NCI-H460 (cell line): ENCODE data around the gene SEC24D. TPM values are rescaled to one million over a fixed set of nuclear protein-coding genes. Genes with fewer than 3 reads are reported as not detected.

Experiments used
- DNase-seq: peaks from one replicate; pipeline ENCODE4 v3.0.0-alpha.2; 2016; ENCODE audit warnings: low read depth; ENCODE audit errors: extremely low read depth
- total RNA-seq: library from RNA; depleted of rRNA; stranded (reverse); fragments of >200 nt; shearing (Covaris generic); gene quantifications from 2 replicates; pipeline ENCODE4 v1.2.3, GENCODE V29; 2014; rRNA removed

Gene SEC24D
- total RNA-seq, 1 experiment from 2014 or later = 25.6 TPM

DNA sequence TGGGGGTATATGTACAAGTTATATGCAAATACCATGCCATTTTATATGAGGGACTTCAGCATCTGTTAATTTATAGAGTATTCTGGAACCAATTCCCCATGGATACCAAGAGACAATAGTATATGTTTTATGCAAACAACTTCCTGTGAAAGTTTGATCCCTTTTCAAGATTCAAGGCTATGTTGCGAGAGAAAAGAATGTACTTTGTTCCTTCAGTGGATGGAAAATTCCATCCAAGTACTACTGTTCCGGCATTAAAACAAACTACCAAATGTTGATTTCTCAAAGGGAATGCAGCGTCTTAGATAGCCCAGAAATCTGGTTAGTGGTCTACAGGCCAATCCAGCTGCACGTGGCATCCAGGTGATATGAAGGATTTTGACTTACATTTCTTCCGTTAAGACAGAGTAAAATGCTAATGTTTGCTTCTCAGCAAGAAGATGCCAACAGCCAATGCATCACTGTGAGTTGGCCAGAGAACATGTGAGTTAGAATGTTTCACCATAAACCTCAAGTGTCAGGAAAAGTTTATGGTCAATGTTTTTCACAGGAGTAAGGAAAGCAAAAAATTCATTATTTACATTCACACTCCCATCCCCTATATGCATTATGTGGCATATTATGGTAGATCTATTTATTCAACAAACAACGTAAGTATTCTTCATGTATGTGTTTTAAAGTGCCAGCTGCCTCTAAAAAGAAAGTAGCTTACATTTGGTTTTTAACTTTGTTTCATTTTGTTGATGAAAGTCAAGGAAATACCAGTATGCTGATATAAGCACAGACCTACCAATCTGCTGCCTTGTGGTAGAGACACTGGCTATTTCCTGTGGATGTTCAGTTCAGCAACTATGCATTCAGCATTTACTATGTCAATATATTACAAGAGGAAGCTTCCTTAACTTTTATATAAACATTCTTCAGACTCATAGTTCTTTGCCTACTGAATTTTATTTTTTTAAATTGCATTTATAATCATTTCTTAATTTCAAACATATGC lies 106.3 kb downstream of the SEC24D start:
- no peak for DNase-seq

- DNase-seq = no peak
Measured at GRCh38 chr4:118727360-118727759, 108.6 kb downstream of the SEC24D start.

DNA sequence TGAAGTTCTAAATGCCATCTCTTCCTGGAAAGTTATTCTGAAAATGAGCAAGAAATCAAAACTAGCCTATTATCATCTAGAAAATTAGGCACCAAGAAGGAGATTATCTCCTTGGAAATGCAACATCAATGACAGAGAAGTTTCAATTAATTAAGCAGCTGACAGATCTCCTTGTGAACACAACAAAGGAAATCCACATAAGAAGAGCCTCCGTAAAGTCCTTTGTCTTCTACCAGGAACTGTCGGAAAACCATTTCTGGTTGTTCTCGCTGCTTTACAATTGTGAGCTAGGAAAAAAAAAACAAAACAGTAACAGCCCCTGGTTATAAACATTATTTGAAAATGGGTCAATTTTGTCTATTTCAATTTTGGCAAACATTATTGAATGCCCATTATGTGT lies 112.6 kb downstream of the SEC24D start:
- no peak for DNase-seq

DNA sequence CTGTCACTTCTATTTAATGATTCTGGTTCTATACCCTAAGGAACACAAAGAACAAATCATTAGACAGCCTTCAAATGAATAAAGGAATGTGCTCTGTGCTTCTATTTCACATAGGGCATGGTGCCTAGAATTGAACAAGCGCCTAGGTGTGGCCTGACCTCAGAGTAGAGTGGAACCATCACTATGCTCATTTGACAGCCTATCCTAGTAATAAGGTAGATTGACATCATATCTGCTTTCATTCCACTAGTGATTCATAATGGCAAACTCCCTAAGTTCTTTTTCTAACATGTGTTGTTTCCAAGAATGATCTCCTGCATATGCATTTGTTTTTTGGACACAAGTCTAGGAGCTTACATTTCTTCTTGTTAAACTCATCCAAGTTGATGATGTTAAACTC lies 114.2 kb downstream of the SEC24D start:
- no peak for DNase-seq

DNA sequence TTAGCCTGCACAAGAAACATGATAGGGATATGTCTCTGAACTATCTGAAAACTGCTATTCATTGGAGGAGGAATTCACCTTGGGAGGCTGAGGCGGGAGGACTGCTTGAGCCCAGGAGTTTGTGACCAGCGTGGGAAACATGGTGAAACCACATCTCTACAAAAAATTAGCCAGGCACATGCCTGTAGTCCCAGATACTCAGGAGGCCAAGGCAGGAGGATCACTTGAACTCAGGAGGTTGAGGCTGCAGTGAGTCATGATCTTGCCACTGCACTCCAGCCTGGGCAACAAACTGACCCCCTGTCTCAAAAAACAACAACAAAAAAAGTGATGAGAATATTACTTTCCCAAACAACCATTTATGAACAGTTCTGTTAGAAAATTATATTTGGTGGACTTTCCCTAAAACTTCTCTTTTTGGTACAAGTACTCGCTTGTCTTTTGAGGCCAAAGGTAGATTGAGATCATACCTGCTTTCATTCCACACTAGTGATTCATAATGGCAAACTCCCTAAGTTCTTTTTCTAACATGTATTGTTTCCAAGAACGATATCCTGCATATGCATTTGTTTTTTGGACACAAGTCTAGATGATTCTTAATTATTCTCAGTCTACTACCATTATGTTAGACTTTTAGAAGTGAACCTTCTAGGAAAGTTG lies 117.3 kb downstream of the SEC24D start:
- DNase-seq = no peak

GRCh38 chr4:118716304-118716703 lies 119.6 kb downstream of the SEC24D start:
- DNase-seq = no peak

DNA sequence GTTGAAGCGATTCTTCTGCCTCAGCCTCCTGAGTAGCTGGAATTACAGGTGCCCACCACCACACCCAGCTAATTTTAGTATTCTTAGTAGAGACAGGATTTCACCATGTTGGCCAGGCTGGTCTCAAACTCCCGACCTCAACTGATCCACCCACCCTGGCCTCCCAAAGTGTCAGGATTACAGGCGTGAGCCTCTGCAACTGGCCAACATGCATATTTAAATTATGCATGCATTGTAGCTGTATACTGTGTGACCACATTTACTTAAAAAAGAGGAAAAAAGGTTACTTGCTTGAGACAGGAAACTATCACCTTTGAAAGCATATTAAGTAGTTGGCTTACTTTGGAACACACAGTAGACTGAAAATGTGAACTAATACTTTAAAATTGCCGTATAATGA lies 121.2 kb downstream of the SEC24D start:
- DNase-seq = no peak

- no peak for DNase-seq
Measured at GRCh38 chr4:118712872-118713271, 123.1 kb downstream of the SEC24D start.

DNA sequence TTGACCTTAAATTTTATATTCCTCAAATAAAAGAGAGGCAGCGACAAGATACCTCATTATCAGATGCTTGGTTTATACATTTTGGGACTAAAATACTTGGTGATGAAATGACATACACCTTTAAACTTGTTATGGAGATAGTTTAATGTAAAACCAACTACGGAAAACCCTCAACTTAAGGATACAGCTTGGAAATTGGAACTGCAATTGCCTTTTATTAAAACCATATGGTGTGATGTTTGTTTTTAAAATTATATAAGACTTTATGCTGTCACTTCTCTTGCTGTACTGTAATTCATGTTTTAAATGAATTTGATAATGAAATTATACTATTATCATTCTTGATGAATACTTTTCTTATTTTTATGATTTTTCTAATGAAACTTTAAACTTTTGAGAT lies 124.9 kb downstream of the SEC24D start:
- DNase-seq = no peak

- DNase-seq = no peak
Measured at GRCh38 chr4:118703118-118703517, 132.8 kb downstream of the SEC24D start.

DNA sequence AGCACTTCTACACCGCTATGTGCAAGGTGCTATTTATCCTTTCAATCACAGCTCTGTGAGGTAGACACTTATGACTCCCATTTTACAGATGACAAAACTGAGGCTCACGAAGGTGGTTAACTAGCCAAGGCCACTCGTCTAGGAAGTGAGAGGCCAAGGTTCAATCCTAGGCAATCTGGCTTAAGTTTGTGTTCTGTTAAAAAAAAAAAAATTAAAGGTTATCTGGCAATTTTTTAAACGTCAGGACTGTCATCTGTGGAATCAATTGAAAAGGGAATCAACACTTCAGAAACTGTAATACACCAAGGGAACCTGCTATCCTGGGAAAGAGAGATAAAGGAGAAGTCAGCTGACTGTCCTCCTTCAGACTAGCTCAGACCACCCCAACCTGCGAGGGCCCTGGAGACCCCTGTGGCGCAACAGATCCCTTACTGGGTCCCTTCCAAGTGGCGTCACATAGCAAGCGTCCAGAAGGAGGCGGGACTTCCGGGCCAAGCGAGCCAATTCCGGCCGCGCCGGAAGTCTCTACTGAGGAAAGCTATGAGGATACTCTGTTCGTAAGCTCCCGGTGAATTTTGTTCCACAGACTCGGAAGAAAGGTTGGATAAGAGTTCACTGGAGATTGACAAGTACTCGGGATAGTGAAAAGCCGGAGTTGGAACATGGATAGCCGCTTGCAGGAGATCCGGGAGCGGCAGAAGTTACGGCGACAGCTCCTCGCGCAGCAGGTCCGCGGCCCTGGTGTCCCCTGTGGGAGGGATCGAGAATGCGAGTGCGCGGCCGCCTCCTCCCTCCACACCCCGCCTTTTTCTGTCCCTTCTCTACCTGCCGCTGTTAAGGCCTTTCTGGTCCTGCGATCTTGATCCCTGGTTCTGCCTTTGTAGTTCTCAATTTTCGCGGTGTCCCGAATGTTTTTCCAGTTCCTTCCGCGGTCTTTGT lies 150.8 kb downstream of the SEC24D start, which contains the start of gene METTL14:
TSS of gene METTL14 (plus strand) at position 520 of the 939 bp plus-strand sequence. CDS start at position 663, 143 bp downstream.
- peak; percentile 85 for DNase-seq

GRCh38 chr4:118683513-118683912 lies 152.4 kb downstream of the SEC24D start:
- DNase-seq = no peak

DNA sequence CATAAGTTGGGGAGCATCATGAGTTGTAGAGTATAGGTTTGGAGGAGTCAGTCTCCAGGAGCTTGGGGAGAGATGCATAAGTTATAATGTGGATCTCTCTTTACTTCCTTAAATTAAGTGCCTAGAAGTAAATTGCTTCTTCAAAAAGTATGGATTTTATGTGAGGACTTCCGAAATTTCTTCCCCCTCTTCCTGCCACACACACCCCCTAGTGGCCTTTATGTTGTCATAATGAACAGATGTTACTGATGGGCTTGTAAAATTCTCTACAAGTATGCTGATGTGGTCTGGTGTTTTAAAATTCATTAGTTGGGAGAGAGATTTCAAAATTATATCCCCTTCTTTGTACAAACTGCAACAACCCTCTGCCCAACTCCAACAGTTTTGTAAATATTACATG lies 153.0 kb downstream of the SEC24D start:
- no peak for DNase-seq

DNA sequence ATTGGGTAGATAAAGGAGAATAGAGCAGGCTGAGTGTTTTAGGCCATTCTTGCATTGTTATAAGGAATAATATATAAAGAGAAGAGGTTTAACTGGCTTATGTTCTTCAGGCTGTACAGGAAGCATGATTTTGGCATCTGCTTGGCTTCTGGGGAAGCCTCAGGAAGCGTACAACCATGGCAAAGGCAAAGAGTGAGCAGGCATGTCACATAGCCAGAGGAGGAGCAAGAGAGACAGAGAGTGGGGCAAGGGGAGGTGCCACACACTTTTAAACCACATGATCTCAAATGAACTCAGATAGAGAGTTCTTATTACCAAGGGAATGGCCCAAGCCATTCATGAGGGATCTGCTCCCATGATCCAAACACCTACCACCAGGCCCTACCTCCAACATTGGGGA lies 155.1 kb downstream of the SEC24D start:
- DNase-seq = no peak

GRCh38 chr4:118676128-118676527 lies 159.8 kb downstream of the SEC24D start:
- DNase-seq = no peak

Other genes with a start within 250 kb of the SEC24D start
- gene METTL14, start 150.7 kb downstream of the SEC24D start, total RNA-seq = 8.7 and 8.8 TPM in 2 replicates
- 1.2 and 1.4 TPM in 2 replicates for gene SYNPO2, start 52.7 kb upstream of the SEC24D start, total RNA-seq